Peyer's patch (tissue), 4 donors: ENCODE results near the gene NDOR1.

Source experiments
- POLR2A ChIP-seq, 2 donors: fragments of 450-650 bp; IDR thresholded peaks; one replicate each; pipeline ENCODE4 v1.5.1; 2017; ENCODE audit warnings: antibody characterized with exemption in 2 of 2, mild to moderate bottlenecking in 2 of 2, moderate library complexity in 2 of 2
- TF ChIP-seq, protein P1 (sequence below), 6 experiments: fragments of 450-650 bp in 4 of 6; fragments of 200-600 bp in 2 of 6; sonication (generic) in 1 of 6; IDR thresholded peaks; one replicate each; pipeline ENCODE4 v1.5.1; 2017 to 2019; ENCODE audit warnings: antibody characterized with exemption in 6 of 6, mild to moderate bottlenecking in 3 of 6, moderate library complexity in 1 of 6

- TF ChIP-seq, protein P1, sequence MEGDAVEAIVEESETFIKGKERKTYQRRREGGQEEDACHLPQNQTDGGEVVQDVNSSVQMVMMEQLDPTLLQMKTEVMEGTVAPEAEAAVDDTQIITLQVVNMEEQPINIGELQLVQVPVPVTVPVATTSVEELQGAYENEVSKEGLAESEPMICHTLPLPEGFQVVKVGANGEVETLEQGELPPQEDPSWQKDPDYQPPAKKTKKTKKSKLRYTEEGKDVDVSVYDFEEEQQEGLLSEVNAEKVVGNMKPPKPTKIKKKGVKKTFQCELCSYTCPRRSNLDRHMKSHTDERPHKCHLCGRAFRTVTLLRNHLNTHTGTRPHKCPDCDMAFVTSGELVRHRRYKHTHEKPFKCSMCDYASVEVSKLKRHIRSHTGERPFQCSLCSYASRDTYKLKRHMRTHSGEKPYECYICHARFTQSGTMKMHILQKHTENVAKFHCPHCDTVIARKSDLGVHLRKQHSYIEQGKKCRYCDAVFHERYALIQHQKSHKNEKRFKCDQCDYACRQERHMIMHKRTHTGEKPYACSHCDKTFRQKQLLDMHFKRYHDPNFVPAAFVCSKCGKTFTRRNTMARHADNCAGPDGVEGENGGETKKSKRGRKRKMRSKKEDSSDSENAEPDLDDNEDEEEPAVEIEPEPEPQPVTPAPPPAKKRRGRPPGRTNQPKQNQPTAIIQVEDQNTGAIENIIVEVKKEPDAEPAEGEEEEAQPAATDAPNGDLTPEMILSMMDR (IDR thresholded peaks at IDR 0.05) = no peak
- no peak for TF ChIP-seq POLR2A (IDR thresholded peaks at IDR 0.05)
Observed at GRCh38 chr9:137222190-137223077, 16.9 kb downstream of the NDOR1 start, which contains the start of gene RNF208.
